ENCODE data around the gene CHMP4B.

Gene CHMP4B

GRCh38 chr20:33880396-33880795, 69.2 kb downstream of the CHMP4B start:
- H3K4me1 ChIP-seq (ENCODE audit: control insufficient read depth, low read length), result peaks cover 26% of the 10 kb centered on the region
- H3K4me3 ChIP-seq (ENCODE audit: low read length), result no peak overlapping the region
- H3K9me2 ChIP-seq (replicated peaks; ENCODE audit: control insufficient read depth, low read length), result no peaks in the 10 kb centered on the region
- no peak overlapping the region for H3K4me2 ChIP-seq (ENCODE audit: low read length)
- no peak for TF ChIP-seq EZH2phosphoT487 (IDR thresholded peaks at IDR 0.05; ENCODE audit: borderline replicate concordance, low read length)
- no peak for TF ChIP-seq CTCF (IDR thresholded peaks at IDR 0.05; ENCODE audit: low read depth, low read length, poor library complexity, severe bottlenecking)
- H3K36me3 ChIP-seq (ENCODE audit: control insufficient read depth, low read length), result peaks cover 12% of the 10 kb centered on the region
- no peaks in the 10 kb centered on the region; the same call in 1 of the 2 replicates for H3K9me3 ChIP-seq (ENCODE audit: control insufficient read depth, insufficient read depth, low read length)
- no peaks in the 10 kb centered on the region for H4K20me1 ChIP-seq (ENCODE audit: control insufficient read depth, insufficient read depth, low read depth, low read length)
- H3F3A ChIP-seq (ENCODE audit: control insufficient read depth, insufficient read depth), result no peaks in the 10 kb centered on the region
- H3K27ac ChIP-seq (ENCODE audit: low read depth, low read length), result no peak overlapping the region
- H3K79me2 ChIP-seq (ENCODE audit: control insufficient read depth, low read length), result no peaks in the 10 kb centered on the region
- peaks cover 13% of the 10 kb centered on the region for H3K27me3 ChIP-seq (ENCODE audit: control insufficient read depth, low read length)

GRCh38 chr20:33881989-33882388, 70.8 kb downstream of the CHMP4B start:
- peaks cover 13% of the 10 kb centered on the region for H3K27me3 ChIP-seq (ENCODE audit: control insufficient read depth, low read length)

GRCh38 chr20:33882481-33882880, 71.3 kb downstream of the CHMP4B start:
- peaks cover 12% of the 10 kb centered on the region for H3K36me3 ChIP-seq (ENCODE audit: control insufficient read depth, low read length)
- peaks cover 20% of the 10 kb centered on the region for H3K4me1 ChIP-seq (ENCODE audit: control insufficient read depth, low read length)

More at GRCh38 chr20:33881989-33882388, 70.8 kb downstream of the CHMP4B start:
- TF ChIP-seq CTCF (IDR thresholded peaks at IDR 0.05; ENCODE audit: low read depth, low read length, poor library complexity, severe bottlenecking), result no peak
- no peak for TF ChIP-seq EZH2phosphoT487 (IDR thresholded peaks at IDR 0.05; ENCODE audit: borderline replicate concordance, low read length)
- Histone ChIP-seq H3K4me3 (ENCODE audit: low read length) (no peak overlapping the region), H3K27ac (ENCODE audit: low read depth, low read length) (no peak overlapping the region), H3K4me2 (ENCODE audit: low read length) (no peak overlapping the region), H3K9me2 (replicated peaks; ENCODE audit: control insufficient read depth, low read length) (no peaks in the 10 kb centered on the region), H3K4me1 (ENCODE audit: control insufficient read depth, low read length) (peaks cover 20% of the 10 kb centered on the region), H3F3A (ENCODE audit: control insufficient read depth, insufficient read depth) (no peaks in the 10 kb centered on the region), H3K79me2 (ENCODE audit: control insufficient read depth, low read length) (no peaks in the 10 kb centered on the region), H3K36me3 (ENCODE audit: control insufficient read depth, low read length) (peaks cover 12% of the 10 kb centered on the region), H4K20me1 (ENCODE audit: control insufficient read depth, insufficient read depth, low read depth, low read length) (no peaks in the 10 kb centered on the region), H3K9me3 (ENCODE audit: control insufficient read depth, insufficient read depth, low read length) (no peaks in the 10 kb centered on the region; the same call in 1 of the 2 replicates)

More at GRCh38 chr20:33882481-33882880, 71.3 kb downstream of the CHMP4B start:
- Histone ChIP-seq H3K9me3 (ENCODE audit: control insufficient read depth, insufficient read depth, low read length) (no peaks in the 10 kb centered on the region; the same call in 1 of the 2 replicates), H3K27me3 (ENCODE audit: control insufficient read depth, low read length) (peaks cover 13% of the 10 kb centered on the region), H3K4me3 (ENCODE audit: low read length) (no peak overlapping the region), H4K20me1 (ENCODE audit: control insufficient read depth, insufficient read depth, low read depth, low read length) (no peaks in the 10 kb centered on the region), H3F3A (ENCODE audit: control insufficient read depth, insufficient read depth) (no peaks in the 10 kb centered on the region), H3K9me2 (replicated peaks; ENCODE audit: control insufficient read depth, low read length) (no peaks in the 10 kb centered on the region), H3K4me2 (ENCODE audit: low read length) (no peak overlapping the region), H3K27ac (ENCODE audit: low read depth, low read length) (no peak overlapping the region), H3K79me2 (ENCODE audit: control insufficient read depth, low read length) (no peaks in the 10 kb centered on the region)
- TF ChIP-seq CTCF (IDR thresholded peaks at IDR 0.05; ENCODE audit: low read depth, low read length, poor library complexity, severe bottlenecking), result no peak
- no peak for TF ChIP-seq EZH2phosphoT487 (IDR thresholded peaks at IDR 0.05; ENCODE audit: borderline replicate concordance, low read length)
